ENCODE results near the gene HOXA4. TPM values are rescaled to one million over a fixed set of nuclear protein-coding genes. Genes with fewer than 3 reads are reported as not detected.

Gene HOXA4
- total RNA-seq, 1 experiment from 2014 or later: 1.3 TPM

DNA sequence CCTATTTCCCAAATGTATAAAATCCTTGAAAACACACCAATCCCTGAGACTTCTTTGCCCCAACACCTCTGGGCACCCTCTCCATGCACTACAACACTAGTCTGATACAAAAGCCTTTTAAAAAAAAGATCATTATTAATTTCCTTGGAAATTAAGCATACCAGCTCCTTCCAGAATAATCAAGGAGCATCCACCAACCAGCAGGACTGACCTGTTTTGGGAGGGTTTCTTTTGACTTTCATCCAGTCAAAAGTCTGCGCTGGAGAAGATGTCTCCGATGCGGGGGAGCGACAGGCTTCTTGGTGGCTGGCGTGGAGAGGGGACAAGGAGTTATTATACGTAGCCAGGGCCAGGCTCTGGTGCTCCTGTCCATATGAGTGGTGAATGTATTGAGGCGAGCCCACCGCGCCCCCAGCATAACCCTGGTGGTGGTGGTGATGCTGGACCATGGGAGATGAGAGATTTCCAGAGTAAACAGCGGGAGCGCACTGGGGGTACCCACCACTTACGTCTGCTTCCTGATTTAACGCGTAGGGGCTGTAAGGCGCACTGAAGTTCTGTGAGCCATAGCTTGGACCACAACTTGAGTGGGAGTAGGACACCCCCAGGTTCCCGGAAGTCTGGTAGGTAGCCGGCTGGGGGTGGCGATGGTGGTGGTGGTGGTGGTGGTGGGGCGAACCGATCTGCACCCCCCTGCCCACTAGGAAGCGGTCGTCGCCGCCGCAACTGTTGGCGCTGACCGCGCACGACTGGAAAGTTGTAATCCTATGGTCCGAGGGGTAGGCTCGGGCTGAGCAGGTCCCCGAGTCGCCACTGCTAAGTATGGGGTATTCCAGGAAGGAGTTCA is 35.3 kb downstream of the HOXA4 start:
- no peak for DNase-seq (ENCODE audit: low read depth)

DNA sequence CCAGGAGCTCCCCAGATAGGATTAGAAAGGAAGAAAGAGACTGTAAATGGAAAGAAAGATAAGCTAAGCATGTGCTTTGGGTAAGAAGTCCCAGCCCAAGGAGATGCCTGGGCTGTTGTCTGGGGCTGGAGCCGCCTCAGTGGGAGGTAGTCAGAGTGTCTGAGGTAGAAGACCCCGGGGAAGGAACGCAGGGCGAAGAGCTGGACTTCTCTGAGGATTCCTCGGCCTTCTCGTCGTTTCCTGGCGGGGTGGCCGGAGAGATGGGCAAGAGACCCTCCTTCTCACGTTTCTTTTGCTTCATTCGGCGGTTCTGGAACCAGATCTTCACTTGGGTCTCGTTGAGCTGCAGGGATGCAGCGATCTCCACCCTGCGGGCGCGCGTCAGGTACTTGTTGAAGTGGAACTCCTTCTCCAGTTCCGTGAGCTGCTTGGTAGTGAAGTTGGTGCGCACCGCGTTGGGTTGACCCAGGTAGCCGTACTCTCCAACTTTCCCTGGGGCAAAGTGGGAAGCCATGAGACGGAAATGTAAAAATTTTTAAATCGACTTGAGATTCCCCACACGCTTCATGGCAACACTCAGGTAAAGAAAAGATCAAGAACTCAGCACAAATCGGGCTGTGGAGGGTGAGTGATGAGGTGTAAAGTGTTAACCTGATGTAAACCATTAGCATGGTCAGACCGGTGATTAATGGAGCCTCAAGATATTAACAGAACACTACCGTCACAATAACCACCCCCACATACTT is 36.1 kb downstream of the HOXA4 start:
- no peak for DNase-seq (ENCODE audit: low read depth)

DNA sequence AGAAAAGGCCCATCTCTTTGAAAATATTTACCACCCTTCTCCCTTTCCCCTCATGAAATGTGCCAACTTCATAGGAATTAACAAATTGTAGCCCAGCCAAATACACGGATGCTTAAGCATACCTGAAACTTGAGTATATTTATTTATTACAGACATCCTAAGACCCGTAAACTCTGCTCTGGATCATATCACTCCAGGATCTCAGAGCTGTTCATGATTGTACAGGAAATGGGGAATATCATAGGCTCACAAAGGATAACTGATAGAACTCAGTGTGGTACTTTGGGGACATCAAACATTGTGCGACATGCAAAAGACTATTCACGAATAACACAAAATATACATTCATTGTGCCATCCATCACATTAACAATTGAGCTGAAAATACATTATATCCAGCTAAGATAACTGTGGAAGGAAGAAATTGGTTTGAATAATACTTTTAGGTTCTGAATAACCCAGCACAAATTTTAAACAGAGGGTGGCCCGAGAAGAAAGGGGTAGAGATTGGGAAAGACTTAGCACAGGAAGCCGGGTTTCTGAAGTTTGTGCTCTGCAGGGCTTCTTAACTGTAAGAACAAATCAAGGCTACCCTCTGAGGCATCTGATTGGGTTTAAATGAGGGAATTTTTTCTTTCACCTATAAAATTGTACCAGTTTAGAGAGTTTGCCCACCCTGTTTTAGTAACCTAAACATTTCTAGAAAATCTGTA is 37.2 kb downstream of the HOXA4 start:
- no peak for DNase-seq (ENCODE audit: low read depth)

DNA sequence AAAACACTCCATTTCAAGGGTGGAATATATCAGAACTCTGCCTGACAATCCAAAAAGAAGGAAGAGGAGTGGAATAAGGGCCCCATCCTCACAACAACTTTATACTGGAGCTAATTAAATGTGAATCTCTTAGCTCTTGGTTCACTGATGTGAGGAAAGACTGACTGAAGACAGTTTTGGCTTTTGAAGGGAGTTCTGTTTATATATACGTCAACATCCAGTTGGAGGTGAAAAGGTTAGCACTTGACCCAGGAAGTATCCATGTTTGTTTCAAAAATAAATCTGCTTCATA is 37.8 kb downstream of the HOXA4 start:
- DNase-seq (ENCODE audit: low read depth): no peak

DNA sequence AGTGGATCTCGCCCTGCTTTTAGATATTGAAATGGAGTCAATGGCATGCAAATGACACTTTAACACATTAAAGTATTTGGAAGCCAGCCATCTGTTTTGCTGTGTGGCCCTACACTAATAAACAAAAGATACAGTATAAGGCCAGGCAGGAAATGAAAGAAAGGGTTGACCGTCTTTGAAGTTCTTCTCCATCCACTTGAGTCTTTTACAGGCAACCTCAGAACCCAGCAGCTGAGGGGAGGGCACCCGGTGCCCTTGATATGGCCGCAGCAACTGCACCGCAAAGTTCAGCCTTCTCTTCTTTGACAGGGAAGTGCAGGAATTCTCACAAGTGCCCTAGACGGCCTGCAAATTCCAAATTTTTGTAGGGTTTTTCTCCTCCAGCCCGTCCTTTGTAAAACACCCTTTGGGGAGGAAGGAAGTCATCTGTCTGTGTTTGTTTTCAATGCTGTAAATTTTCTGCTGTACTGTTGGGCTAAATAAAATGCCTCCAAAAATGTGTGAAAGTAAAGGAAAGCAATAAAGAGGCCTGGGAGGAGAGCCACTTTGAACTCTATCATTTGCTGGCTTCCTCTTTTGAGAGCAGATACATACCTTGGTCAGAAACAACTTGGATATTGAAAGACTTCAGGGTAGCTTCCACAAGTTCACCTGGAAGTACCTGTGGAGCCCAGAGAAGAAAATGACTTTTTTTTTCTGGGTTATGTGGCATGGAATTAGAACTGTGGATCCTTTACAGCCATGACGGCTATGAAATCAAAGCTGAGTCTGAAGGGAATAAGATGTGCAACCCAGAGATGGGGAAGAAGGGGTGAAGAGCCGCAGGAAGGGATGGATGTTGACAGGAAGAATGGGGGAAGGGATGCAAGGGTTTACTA is 38.4 kb downstream of the HOXA4 start:
- no peak for DNase-seq (ENCODE audit: low read depth)

DNA sequence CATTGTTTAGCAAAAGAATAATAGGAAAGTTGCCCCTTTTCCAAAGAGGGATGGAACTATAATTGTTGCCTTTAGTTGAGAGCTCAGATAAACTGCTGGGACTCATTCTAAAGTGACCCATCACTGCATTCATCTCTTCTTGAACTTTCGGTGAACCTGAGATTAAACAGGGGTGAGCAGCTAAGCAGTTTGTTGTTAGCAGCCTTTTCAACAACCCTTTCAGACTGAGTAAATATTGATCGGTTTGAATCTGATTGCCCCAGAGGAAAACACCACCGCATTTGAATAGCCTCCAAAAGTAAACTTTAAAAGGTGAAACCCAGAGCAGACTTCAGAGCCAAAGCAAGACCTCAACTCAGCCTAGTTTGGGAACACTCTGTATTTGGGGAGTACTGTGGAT is 39.5 kb downstream of the HOXA4 start:
- DNase-seq (ENCODE audit: low read depth): no peak

DNA sequence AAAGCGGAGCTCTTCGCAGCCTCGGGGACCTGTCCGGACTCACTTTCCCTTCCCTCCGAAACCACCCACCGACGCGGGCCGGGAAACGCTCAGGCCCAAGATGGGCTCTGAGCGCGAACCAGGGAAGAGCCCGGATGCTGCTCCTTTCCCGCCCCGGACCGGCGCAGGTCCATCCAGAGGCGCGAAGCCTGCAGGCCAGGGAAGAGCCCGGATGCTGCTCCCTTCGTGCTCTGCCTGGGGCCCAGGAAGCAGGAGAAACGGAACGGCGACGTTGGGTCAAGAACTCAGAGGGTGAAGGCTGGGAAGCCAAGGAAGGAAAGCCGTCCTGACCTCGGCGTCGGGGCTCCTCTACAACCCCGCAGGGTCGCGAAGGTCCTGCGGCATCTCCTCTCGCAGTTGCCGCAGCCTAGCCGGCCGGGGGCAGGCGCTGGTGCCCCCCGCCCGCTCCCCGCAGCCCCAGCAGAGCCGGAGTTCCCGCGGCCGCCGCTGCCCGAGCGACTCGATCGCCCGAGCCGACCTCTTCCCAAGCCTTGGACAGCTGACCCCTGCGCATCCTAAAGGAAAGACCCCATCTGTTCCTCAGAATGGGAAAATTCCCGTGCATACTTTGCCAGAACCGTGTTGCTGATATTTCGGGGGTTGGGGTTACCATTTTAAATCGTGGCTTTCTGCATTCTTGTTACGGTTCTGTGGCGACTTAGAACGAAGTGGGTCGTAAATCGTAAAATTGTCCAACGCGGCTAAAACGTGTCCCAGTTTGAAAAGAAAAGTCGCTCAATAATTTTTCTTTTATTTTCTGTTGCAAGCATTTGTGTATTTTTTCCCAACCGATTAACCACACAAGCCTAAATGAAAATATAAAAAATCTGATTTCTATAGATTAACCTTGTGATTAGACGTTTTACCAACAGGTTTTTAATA is 42.3 kb downstream of the HOXA4 start:
- DNase-seq (ENCODE audit: low read depth): no peak

DNA sequence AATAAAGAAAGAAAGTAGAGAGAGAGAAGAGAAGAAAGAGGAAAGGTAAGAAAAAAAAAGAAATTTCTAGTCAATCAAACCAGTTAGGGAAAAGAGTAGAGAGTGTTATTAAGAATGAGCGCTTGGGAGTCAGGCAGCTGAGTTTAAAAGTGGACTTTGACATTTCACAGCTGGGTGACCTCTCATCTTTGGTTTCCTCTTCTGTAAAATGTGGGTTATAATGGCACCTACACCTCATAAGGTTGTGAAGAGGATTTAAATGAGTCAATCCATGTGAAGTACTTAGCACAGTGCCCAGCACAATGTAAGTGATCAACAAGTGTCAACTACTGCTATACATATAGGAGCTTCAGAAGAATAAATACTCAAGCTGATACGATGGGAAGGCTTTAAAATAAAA is 46.9 kb downstream of the HOXA4 start:
- DNase-seq (ENCODE audit: low read depth): no peak

DNA sequence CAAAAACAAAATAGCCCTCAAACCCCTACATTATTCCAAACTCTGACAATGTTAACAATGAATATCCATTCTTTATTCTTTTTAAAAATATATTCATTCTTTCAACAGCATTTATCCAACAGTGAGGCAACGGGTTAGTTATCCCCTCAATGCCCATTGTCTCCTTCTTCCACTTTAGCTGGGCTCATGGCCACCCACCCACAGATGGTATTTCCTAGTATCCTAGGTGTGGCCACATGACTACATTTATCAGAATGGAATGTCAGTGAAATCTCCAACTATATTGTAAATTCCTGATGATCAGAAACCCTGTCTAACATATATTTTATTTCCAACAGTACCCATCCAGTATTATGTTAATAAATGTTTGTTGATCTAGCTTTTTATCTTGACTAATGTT is 48.4 kb downstream of the HOXA4 start:
- peak; percentile 25 for DNase-seq (ENCODE audit: low read depth)

DNA sequence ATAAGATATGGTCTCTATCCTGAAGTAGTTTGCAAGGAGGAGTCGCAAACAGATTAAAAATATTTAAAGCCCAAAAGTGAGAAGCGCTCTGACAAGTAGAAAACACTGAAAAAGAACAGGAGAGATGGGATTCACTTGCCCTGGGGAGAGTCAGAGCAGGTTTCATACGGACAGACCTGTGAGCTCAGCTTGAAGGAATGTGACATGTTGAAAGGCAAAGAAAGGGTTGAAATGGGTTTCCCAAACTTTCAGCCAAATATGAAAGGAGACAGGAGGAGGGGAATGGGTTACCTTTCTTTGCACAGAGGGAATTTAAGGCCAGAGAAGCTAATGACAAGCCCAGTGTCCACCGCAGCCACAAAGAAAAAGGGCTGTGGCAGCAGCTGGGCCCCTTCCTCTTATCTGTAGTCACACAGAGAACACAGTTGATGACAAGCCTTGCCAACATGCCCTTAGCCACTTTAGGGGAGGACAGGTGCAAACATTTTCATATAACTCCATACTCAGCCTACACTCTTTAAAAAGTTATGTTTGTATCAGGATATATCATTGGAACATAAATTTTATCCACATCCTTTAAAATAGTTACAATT is 49.6 kb downstream of the HOXA4 start:
- DNase-seq (ENCODE audit: low read depth): peak; percentile 24

DNA sequence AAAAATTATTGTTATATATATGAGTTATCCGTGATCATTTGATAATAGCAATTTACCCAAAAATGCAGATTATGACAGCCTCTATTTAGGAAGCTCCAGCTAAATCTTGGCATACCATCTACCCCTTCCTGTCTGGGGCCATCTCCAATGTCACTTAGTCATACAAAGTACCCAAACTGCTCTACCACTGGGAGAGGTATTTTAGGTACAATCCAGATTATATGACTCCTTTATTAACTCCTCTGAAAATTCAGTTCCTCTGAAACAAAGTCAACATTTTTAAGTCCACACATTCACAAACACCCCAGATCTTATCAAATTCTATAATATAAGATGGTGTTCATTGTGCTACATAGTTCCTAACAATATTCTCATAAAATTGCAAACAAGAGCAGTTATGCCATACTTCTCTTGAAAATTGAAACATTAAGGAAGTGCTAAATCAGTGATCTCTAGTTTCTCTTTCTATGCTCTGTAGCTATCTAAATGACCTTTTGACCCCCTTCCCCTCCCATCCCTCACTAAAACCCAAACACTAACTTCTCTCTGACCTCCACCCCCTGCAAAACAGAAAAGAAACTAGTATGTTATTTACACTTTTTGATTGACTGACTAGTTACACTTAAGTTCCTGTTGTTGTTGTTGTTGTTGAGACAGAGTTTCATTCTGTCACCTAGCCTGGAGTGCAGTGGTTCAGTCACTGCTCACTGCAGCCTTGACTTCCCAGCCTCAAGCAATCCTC is 51.2 kb downstream of the HOXA4 start:
- DNase-seq (ENCODE audit: low read depth): no peak

DNA sequence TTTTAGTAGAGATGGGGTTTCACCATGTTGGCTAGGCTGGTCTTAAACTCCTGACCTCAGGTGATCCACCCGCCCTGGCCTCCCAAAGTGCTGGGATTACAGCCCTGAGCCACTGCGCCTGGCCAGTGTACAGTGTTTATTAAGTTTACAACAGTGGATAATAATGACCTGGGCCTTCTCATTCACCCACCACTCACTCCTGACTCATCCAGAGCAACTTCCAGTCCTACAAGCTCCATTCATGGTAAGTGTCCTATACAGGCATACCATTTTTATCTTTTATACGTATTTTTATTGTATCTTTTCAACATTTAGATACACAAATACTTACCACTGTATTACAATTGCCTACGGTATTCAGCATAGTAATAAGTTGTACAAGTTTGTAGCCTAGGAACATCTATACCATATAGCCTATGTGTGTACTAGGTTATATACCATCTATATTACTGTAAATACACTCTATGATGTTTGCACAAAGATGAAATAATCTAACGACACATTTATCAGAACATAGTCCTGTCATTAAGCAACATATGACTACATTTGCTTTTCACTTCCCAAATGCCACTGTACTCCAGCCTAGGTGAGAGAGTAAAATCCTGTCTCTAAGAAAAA is 51.8 kb downstream of the HOXA4 start:
- peak; percentile 28 for DNase-seq (ENCODE audit: low read depth)

Small RNAs within 50 kb of the gene (small RNA-seq; reads per million reads assigned to genes)
- gene AC004080.5 (not detected), gene RF01977 (not detected)

Other genes with a start within 250 kb of the HOXA4 start
- 1.3 and 1.6 TPM in 2 replicates for gene HOXA1, start 34.8 kb downstream of the HOXA4 start, total RNA-seq (2014; rRNA removed; shearing (Covaris generic))
- gene HOXA2, start 28.1 kb downstream of the HOXA4 start, total RNA-seq (2014; rRNA removed; shearing (Covaris generic)): not detected in 2 replicates
- gene HOXA5, start 12.9 kb upstream of the HOXA4 start, total RNA-seq (2014; rRNA removed; shearing (Covaris generic)): 1.7 and 1.9 TPM in 2 replicates
- gene HOXA6, start 17.0 kb upstream of the HOXA4 start, total RNA-seq (2014; rRNA removed; shearing (Covaris generic)): 3.6 and 4.5 TPM in 2 replicates
- not detected in 2 replicates for gene HOXA3, start 21.8 kb upstream of the HOXA4 start, total RNA-seq (2014; rRNA removed; shearing (Covaris generic))
- gene HOXA7, start 25.9 kb upstream of the HOXA4 start, total RNA-seq (2014; rRNA removed; shearing (Covaris generic)): not detected in 2 replicates
- gene HOXA9, start 34.8 kb upstream of the HOXA4 start, total RNA-seq (2014; rRNA removed; shearing (Covaris generic)): 33.8 and 45.8 TPM in 2 replicates
- gene HOXA10, start 43.6 kb upstream of the HOXA4 start, total RNA-seq (2014; rRNA removed; shearing (Covaris generic)): 22.7 and 29.3 TPM in 2 replicates
- gene HOXA11, start 54.5 kb upstream of the HOXA4 start, total RNA-seq (2014; rRNA removed; shearing (Covaris generic)): not detected in 2 replicates
- gene HOXA13, start 69.3 kb upstream of the HOXA4 start, total RNA-seq (2014; rRNA removed; shearing (Covaris generic)): 0.70 and 0.88 TPM in 2 replicates
- gene EVX1, start 112.0 kb upstream of the HOXA4 start, total RNA-seq (2014; rRNA removed; shearing (Covaris generic)): not detected in 2 replicates

All from HT1080 (cell line).